Endodermal cell (in vitro differentiated cells): ENCODE data around the gene BIRC7. TPM values are rescaled to one million over a fixed set of nuclear protein-coding genes. Genes with fewer than 3 reads are reported as not detected.

Source experiments
- DNase-seq: peaks from one replicate; pipeline ENCODE4 v3.0.0-alpha.2; 2017
- H3K27ac ChIP-seq: 2 replicates; pipeline ENCODE4 v1.5.1; 2013; ENCODE audit warnings: mild to moderate bottlenecking, low read depth, low read length, moderate library complexity
- H3K27me3 ChIP-seq: 2 replicates; pipeline ENCODE4 v1.6.1; 2013; ENCODE audit warnings: mild to moderate bottlenecking, low read length, moderate library complexity; ENCODE audit not compliant: insufficient read depth, control insufficient read depth, poor library complexity, severe bottlenecking
- H3K36me3 ChIP-seq: 2 replicates; pipeline ENCODE4 v1.7.0; 2013; ENCODE audit warnings: mild to moderate bottlenecking, low read length, moderate library complexity; ENCODE audit not compliant: control insufficient read depth, insufficient read depth
- H3K4me1 ChIP-seq: one replicate; pipeline ENCODE4 v1.7.0; 2013; ENCODE audit warnings: low read length; ENCODE audit not compliant: control insufficient read depth, insufficient read depth
- H3K4me3 ChIP-seq: 2 replicates; pipeline ENCODE4 v1.5.1; 2013; ENCODE audit warnings: mild to moderate bottlenecking, low read length, moderate library complexity
- H3K9ac ChIP-seq: 2 replicates; pipeline ENCODE4 v1.6.1; 2013; ENCODE audit warnings: mild to moderate bottlenecking, low read length, moderate library complexity; ENCODE audit not compliant: poor library complexity, severe bottlenecking; ENCODE audit errors: extremely low read depth
- H3K9me3 ChIP-seq: 2 replicates; pipeline ENCODE4 v1.6.1; 2013; ENCODE audit warnings: mild to moderate bottlenecking, low read length, moderate library complexity; ENCODE audit not compliant: control insufficient read depth
- H3K27ac Mint-ChIP-seq: 2 replicates; pipeline ENCODE4 v1.8.0; 2020; ENCODE audit warnings: mixed read lengths
- H3K27me3 Mint-ChIP-seq: 2 replicates; pipeline ENCODE4 v1.8.0; 2021; ENCODE audit warnings: mild to moderate bottlenecking, mixed read lengths; ENCODE audit not compliant: insufficient read depth
- H3K36me3 Mint-ChIP-seq: 2 replicates; pipeline ENCODE4 v1.8.0; 2020; ENCODE audit warnings: low read depth, mixed read lengths
- H3K4me1 Mint-ChIP-seq: 2 replicates; pipeline ENCODE4 v1.8.0; 2020; ENCODE audit warnings: mixed read lengths
- H3K4me3 Mint-ChIP-seq: 2 replicates; pipeline ENCODE4 v1.8.0; 2020; ENCODE audit warnings: mild to moderate bottlenecking, moderate library complexity, mixed read lengths
- H3K9me3 Mint-ChIP-seq: 2 replicates; pipeline ENCODE4 v1.8.0; 2020; ENCODE audit warnings: mild to moderate bottlenecking, mixed read lengths
- CTCF ChIP-seq: fragments of 200-600 bp; sonication (generic); conservative IDR thresholded peaks from 2 replicates; pipeline ENCODE4 v1.5.0; 2021; ENCODE audit warnings: antibody characterized with exemption, mild to moderate bottlenecking
- WGBS, 2 experiments: methylation state at CpG; one replicate each; pipeline versions ENCODE4 v1.1.5 to v1.1.7; 2013; ENCODE audit warnings: missing lambda C conversion rate in 2 of 2, mixed read lengths in 1 of 2; ENCODE audit not compliant: insufficient coverage in 1 of 2, insufficient read length in 1 of 2; 5-methylcytosine and 5-hydroxymethylcytosine counted together
- total RNA-seq, 2 donors: library from RNA; stranded (reverse); fragmentation: NEBNext Ultra II Directional in 1 of 2; extraction: Animal tissue kit (Norgen Biotek cat#: 25700) in 1 of 2; gene quantifications; 2 replicates in 1 of 2; 3 replicates in 1 of 2; pipeline ENCODE4 v1.2.1, GENCODE V29; 2021

BIRC7 gene
- total RNA-seq, 2 donors from 2014 or later = not detected

GRCh38 chr20:63216849-63217471, 18.7 kb upstream of the BIRC7 start:
- peak overlapping the region; percentile 99 for H3K4me3 Mint-ChIP-seq
- H3K27ac ChIP-seq = no peak overlapping the region

DNA sequence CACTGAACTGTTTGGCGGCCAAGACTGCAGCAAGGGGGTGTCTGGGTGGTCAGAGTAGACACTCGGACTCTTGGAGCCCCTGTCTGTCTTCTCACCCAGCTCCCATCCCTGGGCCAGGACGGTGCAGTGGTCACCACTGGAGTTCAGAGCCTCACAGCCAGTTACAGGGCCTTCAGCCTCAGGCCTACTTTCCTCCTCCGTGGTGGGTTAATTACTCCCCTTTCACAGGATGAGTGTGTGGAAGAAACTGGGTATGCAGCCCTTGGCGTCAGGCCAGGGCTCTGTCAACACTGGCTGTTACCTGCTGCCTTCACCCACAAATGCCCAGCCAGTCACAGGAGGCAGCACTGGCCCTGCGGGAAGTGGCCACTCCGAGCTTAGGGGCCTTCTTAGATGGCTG, 18.0 kb upstream of the BIRC7 start:
- no peak overlapping the region for H3K9ac ChIP-seq
- no peak for TF ChIP-seq CTCF
- no peak overlapping the region for H3K27ac Mint-ChIP-seq
- H3K27ac ChIP-seq = no peak overlapping the region
- no peaks in the 10 kb centered on the region for H3K9me3 ChIP-seq
- peaks cover 23% of the 10 kb centered on the region for H3K36me3 Mint-ChIP-seq
- H3K4me3 ChIP-seq = no peak overlapping the region
- peaks cover 18% of the 10 kb centered on the region for H3K36me3 ChIP-seq
- H3K9me3 Mint-ChIP-seq = no peaks in the 10 kb centered on the region
- peaks cover 26% of the 10 kb centered on the region for H3K4me1 Mint-ChIP-seq
- no peak for DNase-seq
- H3K27me3 ChIP-seq = peaks cover 11% of the 10 kb centered on the region
- no peak overlapping the region for H3K4me3 Mint-ChIP-seq
- peaks cover 5% of the 10 kb centered on the region for H3K4me1 ChIP-seq
- peaks cover 17% of the 10 kb centered on the region for H3K27me3 Mint-ChIP-seq
- 93 to 96% methylated on average over 4 to 7 of the region's 7 CpGs for WGBS, 2 experiments

More at GRCh38 chr20:63216849-63217471, 18.7 kb upstream of the BIRC7 start:
- H3K27me3 Mint-ChIP-seq = peaks cover 15% of the 10 kb centered on the region
- peak overlapping the region; percentile 79 for H3K4me3 ChIP-seq
- DNase-seq = peak; percentile 65
- peaks cover 32% of the 10 kb centered on the region for H3K4me1 Mint-ChIP-seq
- peak overlapping the region; percentile 57 for H3K9ac ChIP-seq
- no peaks in the 10 kb centered on the region for H3K9me3 Mint-ChIP-seq
- H3K27ac Mint-ChIP-seq = peak overlapping the region; percentile 84
- WGBS, 2 experiments = 79 to 84% methylated on average over 9 to 13 of the region's 13 CpGs
- H3K36me3 ChIP-seq = peaks cover 25% of the 10 kb centered on the region
- peaks cover 30% of the 10 kb centered on the region for H3K36me3 Mint-ChIP-seq
- TF ChIP-seq CTCF = peak; percentile 29
- peaks cover 5% of the 10 kb centered on the region for H3K4me1 ChIP-seq
- H3K27me3 ChIP-seq = peaks cover 11% of the 10 kb centered on the region
- H3K9me3 ChIP-seq = no peaks in the 10 kb centered on the region

DNA sequence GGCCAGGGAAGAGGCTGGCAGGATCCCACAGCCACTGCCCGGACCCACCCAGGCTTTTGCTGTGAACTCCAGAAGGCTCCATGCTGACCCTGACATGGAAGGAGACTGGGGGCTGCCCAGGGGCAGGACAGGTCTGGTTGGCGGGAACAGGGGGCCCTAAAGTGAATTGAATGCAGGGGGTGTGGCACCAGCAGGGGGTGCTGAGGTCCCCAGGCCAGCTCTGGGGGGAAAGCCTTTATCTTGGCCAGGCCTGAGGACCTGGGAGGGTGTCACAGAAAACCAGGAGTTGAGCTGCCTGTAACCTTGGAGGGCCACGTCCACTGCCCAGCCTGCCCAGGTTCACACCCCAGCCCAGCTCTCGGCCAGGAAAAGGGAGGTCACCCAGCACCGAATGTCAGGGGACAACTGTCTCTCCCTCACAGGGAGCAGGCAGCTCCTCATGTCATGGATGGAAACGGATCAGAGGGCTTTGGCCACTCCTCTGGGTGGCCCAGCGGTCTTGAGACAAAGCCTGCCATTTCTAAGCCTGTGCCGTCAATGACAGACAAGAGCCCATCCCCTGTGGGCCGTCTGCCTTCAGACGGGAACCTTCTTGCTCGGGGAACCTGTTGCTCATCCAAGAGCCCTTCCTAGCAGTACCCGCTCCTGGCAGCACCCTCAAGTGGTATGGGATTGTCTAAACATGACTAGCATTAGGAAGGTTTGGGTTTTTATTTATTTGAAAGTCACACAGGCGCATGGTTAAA, 16.8 kb upstream of the BIRC7 start:
- 86 to 90% methylated on average over 10 to 13 of the region's 13 CpGs for WGBS, 2 experiments

More for the DNA sequence above, 16.8 kb upstream of the BIRC7 start:
- TF ChIP-seq CTCF = no peak
- no peak overlapping the region for H3K27ac ChIP-seq
- no peak overlapping the region for H3K4me3 ChIP-seq
- DNase-seq = no peak
- no peak overlapping the region for H3K27ac Mint-ChIP-seq
- H3K4me1 Mint-ChIP-seq = peaks cover 17% of the 10 kb centered on the region
- H3K4me3 Mint-ChIP-seq = no peak overlapping the region
- no peaks in the 10 kb centered on the region for H3K9me3 ChIP-seq
- H3K4me1 ChIP-seq = no peaks in the 10 kb centered on the region
- H3K9me3 Mint-ChIP-seq = no peaks in the 10 kb centered on the region
- H3K9ac ChIP-seq = no peak overlapping the region
- H3K36me3 ChIP-seq = peaks cover 6% of the 10 kb centered on the region
- H3K27me3 Mint-ChIP-seq = peaks cover 17% of the 10 kb centered on the region
- H3K36me3 Mint-ChIP-seq = peaks cover 13% of the 10 kb centered on the region
- H3K27me3 ChIP-seq = peaks cover 11% of the 10 kb centered on the region
